H9 (cell line): ENCODE measurements around the gene MRPS5. TPM values are rescaled to one million over a fixed set of nuclear protein-coding genes. Genes with fewer than 3 reads are reported as not detected.

Experiments used
- DNase-seq: peaks from one replicate; pipeline ENCODE4 v3.0.0-alpha.2; 2017
- H2AFZ ChIP-seq: one replicate; pipeline ENCODE4 v1.6.1; 2013; ENCODE audit warnings: mild to moderate bottlenecking, low read length, control low read depth, moderate library complexity
- H2AK5ac ChIP-seq: 2 replicates; pipeline ENCODE4 v1.6.1; 2013; ENCODE audit warnings: low read length, control low read depth, mixed read lengths; ENCODE audit not compliant: insufficient read length
- H2BK120ac ChIP-seq: one replicate; pipeline ENCODE4 v1.6.1; 2013; ENCODE audit warnings: low read depth, mild to moderate bottlenecking, low read length, control low read depth, inconsistent platforms; ENCODE audit not compliant: poor library complexity, severe bottlenecking
- H2BK12ac ChIP-seq: 2 replicates; pipeline ENCODE4 v1.6.1; 2013; ENCODE audit warnings: low read length, control low read depth, mixed read lengths, low read depth; ENCODE audit not compliant: insufficient read length
- H2BK15ac ChIP-seq: 2 replicates; pipeline ENCODE4 v1.6.1; 2013; ENCODE audit warnings: low read depth, low read length, control low read depth
- H2BK20ac ChIP-seq: one replicate; pipeline ENCODE4 v1.6.1; 2013; ENCODE audit warnings: low read depth, mild to moderate bottlenecking, low read length, control low read depth, inconsistent platforms; ENCODE audit not compliant: poor library complexity, severe bottlenecking
- H2BK5ac ChIP-seq: 2 replicates; pipeline ENCODE4 v1.6.1; 2013; ENCODE audit warnings: low read length, control low read depth, mixed read lengths; ENCODE audit not compliant: insufficient read length
- H3K14ac ChIP-seq: 2 replicates; pipeline ENCODE4 v1.6.1; 2013; ENCODE audit warnings: low read length, control low read depth; ENCODE audit not compliant: insufficient read depth
- H3K18ac ChIP-seq: 2 replicates; pipeline ENCODE4 v1.6.1; 2013; ENCODE audit warnings: low read depth, mild to moderate bottlenecking, mixed read lengths, low read length, control low read depth; ENCODE audit not compliant: insufficient read length
- H3K23ac ChIP-seq: 2 replicates; pipeline ENCODE4 v1.6.1; 2013; ENCODE audit warnings: low read length, control low read depth, mixed read lengths, low read depth; ENCODE audit not compliant: insufficient read length
- H3K23me2 ChIP-seq: 2 replicates; pipeline ENCODE4 v1.6.1; 2013; ENCODE audit warnings: low read depth, mild to moderate bottlenecking, mixed read lengths, low read length, control low read depth; ENCODE audit not compliant: insufficient read length, poor library complexity, severe bottlenecking
- H3K27ac ChIP-seq: 2 replicates; pipeline ENCODE4 v1.5.1; 2013; ENCODE audit warnings: low read length, control low read depth, mixed read lengths, low read depth; ENCODE audit not compliant: insufficient read length
- H3K27me3 ChIP-seq: 2 replicates; pipeline ENCODE4 v1.6.1; 2013; ENCODE audit warnings: low read length, control low read depth, inconsistent platforms; ENCODE audit not compliant: insufficient read depth
- H3K4ac ChIP-seq: 2 replicates; pipeline ENCODE4 v1.6.1; 2013; ENCODE audit warnings: low read depth, mild to moderate bottlenecking, control low read depth, inconsistent platforms, low read length, moderate library complexity
- H3K4me1 ChIP-seq: 2 replicates; pipeline ENCODE4 v1.6.1; 2013; ENCODE audit warnings: low read length, control low read depth, inconsistent platforms; ENCODE audit not compliant: insufficient read depth
- H3K4me2 ChIP-seq: 2 replicates; pipeline ENCODE4 v1.6.1; 2013; ENCODE audit warnings: low read length, control low read depth, mixed read lengths; ENCODE audit not compliant: insufficient read length, insufficient read depth
- H3K56ac ChIP-seq: 2 replicates; pipeline ENCODE4 v1.6.1; 2013; ENCODE audit warnings: low read depth, mild to moderate bottlenecking, mixed read lengths, low read length, control low read depth; ENCODE audit not compliant: insufficient read length
- H3K79me1 ChIP-seq: 2 replicates; pipeline ENCODE4 v1.6.1; 2013; ENCODE audit warnings: low read depth, mild to moderate bottlenecking, moderate library complexity, low read length, control low read depth, inconsistent platforms; ENCODE audit not compliant: insufficient read depth, poor library complexity, severe bottlenecking
- H3K79me2 ChIP-seq: 2 replicates; pipeline ENCODE4 v1.6.1; 2013; ENCODE audit warnings: low read length, control low read depth, inconsistent platforms; ENCODE audit not compliant: insufficient read depth
- H3K9ac ChIP-seq: 2 replicates; pipeline ENCODE4 v1.6.1; 2013; ENCODE audit warnings: low read length, control low read depth, mixed read lengths; ENCODE audit not compliant: insufficient read length; ENCODE audit errors: extremely low read depth
- H3K9me3 ChIP-seq: one replicate; pipeline ENCODE4 v1.6.1; 2013; ENCODE audit warnings: low read depth, low read length, inconsistent platforms; ENCODE audit not compliant: control insufficient read depth
- H3T11ph ChIP-seq: one replicate; pipeline ENCODE4 v1.6.1; 2013; ENCODE audit warnings: mild to moderate bottlenecking, low read length, control low read depth, inconsistent platforms
- H4K20me1 ChIP-seq: one replicate; pipeline ENCODE4 v1.6.1; 2013; ENCODE audit not compliant: control insufficient read depth, insufficient read length, insufficient read depth
- H4K5ac ChIP-seq: 2 replicates; pipeline ENCODE4 v1.6.1; 2013; ENCODE audit warnings: low read depth, mild to moderate bottlenecking, mixed read lengths, low read length, control low read depth; ENCODE audit not compliant: insufficient read length
- H4K8ac ChIP-seq: replicated peaks from 2 replicates; pipeline ENCODE4 v1.6.1; 2013; ENCODE audit warnings: low read length, control low read depth, mixed read lengths, low read depth; ENCODE audit not compliant: insufficient read length
- H4K91ac ChIP-seq: 2 replicates; pipeline ENCODE4 v1.6.1; 2013; ENCODE audit warnings: low read depth, mild to moderate bottlenecking, moderate library complexity, mixed read lengths, low read length, control low read depth; ENCODE audit not compliant: insufficient read length
- H3K27ac Mint-ChIP-seq, 3 experiments: 2 replicates in 2 of 3; 3 replicates in 1 of 3; pipeline ENCODE4 v1.8.0; 2020 to 2021; ENCODE audit warnings: mixed read lengths in 3 of 3, mild to moderate bottlenecking in 1 of 3, moderate library complexity in 1 of 3
- H3K27me3 Mint-ChIP-seq: 2 replicates; pipeline ENCODE4 v1.8.0; 2021; ENCODE audit warnings: low read depth, mild to moderate bottlenecking, moderate library complexity, mixed read lengths
- H3K36me3 Mint-ChIP-seq, 3 experiments: 2 replicates in 2 of 3; 3 replicates in 1 of 3; pipeline ENCODE4 v1.8.0; 2020 to 2021; ENCODE audit warnings: low read depth in 3 of 3, mixed read lengths in 3 of 3; ENCODE audit not compliant: insufficient read depth in 1 of 3
- H3K4me1 Mint-ChIP-seq, 2 experiments: 2 replicates each; pipeline ENCODE4 v1.8.0; 2020; ENCODE audit warnings: mixed read lengths in 2 of 2
- H3K4me3 Mint-ChIP-seq, 2 experiments: 2 replicates in 1 of 2; 3 replicates in 1 of 2; pipeline ENCODE4 v1.8.0; 2020 to 2021; ENCODE audit warnings: mild to moderate bottlenecking in 2 of 2, mixed read lengths in 2 of 2, moderate library complexity in 1 of 2
- H3K9me3 Mint-ChIP-seq, 2 experiments: 2 replicates in 1 of 2; 3 replicates in 1 of 2; pipeline ENCODE4 v1.8.0; 2020; ENCODE audit warnings: mild to moderate bottlenecking in 2 of 2, mixed read lengths in 2 of 2, moderate library complexity in 1 of 2
- WGBS: extraction: QIAGEN DNeasy Blood & Tissue Kit; methylation state at CpG from one replicate; pipeline ENCODE4 v1.1.7; 2013; ENCODE audit warnings: missing lambda C conversion rate, low lambda C conversion rate, mixed read lengths; ENCODE audit not compliant: insufficient read length; ENCODE audit errors: extremely low coverage; 5-methylcytosine and 5-hydroxymethylcytosine counted together
- total RNA-seq: library from RNA; stranded (reverse); gene quantifications from 2 replicates; pipeline ENCODE4 v1.2.1, GENCODE V29; 2021
- TF ChIP-seq, protein P1 (sequence below): fragments of 200-600 bp; sonication (generic); conservative IDR thresholded peaks from 3 replicates; pipeline ENCODE4 v1.8.0; 2021; ENCODE audit warnings: antibody characterized with exemption, mild to moderate bottlenecking

The MRPS5 gene
- total RNA-seq, 1 experiment from 2014 or later: 50.9 TPM

GRCh38 chr2:95049961-95050360 is 71.6 kb downstream of the MRPS5 start:
- Histone ChIP-seq H4K5ac (no peak overlapping the region), H3K23ac (no peak overlapping the region), H3K27me3 (no peaks in the 10 kb centered on the region), H3K27ac (no peak overlapping the region), H2BK5ac (no peak overlapping the region), H3K79me1 (no peaks in the 10 kb centered on the region), H3K4ac (no peak overlapping the region), H2BK12ac (no peak overlapping the region), H4K91ac (no peak overlapping the region), H3K4me2 (no peak overlapping the region), H4K20me1 (no peaks in the 10 kb centered on the region), H2BK15ac (no peak overlapping the region), H3K9ac (no peak overlapping the region), H2BK20ac (no peak overlapping the region), H3K23me2 (no peaks in the 10 kb centered on the region), H2AK5ac (no peak overlapping the region), H3K79me2 (no peaks in the 10 kb centered on the region), H2BK120ac (no peak overlapping the region), H2AFZ (no peak overlapping the region), H4K8ac (no peak overlapping the region), H3K56ac (no peak overlapping the region), H3K18ac (no peak overlapping the region), H3K14ac (no peak overlapping the region), H3K4me1 (no peaks in the 10 kb centered on the region; the same call in 1 of the 2 replicates), H3K9me3 (no peaks in the 10 kb centered on the region), H3T11ph (no peak overlapping the region)
- peaks cover 4 to 21% of the 10 kb centered on the region in 2 experiments for H3K4me1 Mint-ChIP-seq
- DNase-seq: no peak
- H3K27me3 Mint-ChIP-seq: peaks cover 49% of the 10 kb centered on the region
- no peaks in the 10 kb centered on the region for H3K9me3 Mint-ChIP-seq
- H3K27ac Mint-ChIP-seq: no peak overlapping the region
- H3K4me3 Mint-ChIP-seq: no peak overlapping the region
- no CpG with 5 or more reads among the region's 6 CpGs for WGBS
- no peaks in the 10 kb centered on the region for H3K36me3 Mint-ChIP-seq
- TF ChIP-seq, protein P1, sequence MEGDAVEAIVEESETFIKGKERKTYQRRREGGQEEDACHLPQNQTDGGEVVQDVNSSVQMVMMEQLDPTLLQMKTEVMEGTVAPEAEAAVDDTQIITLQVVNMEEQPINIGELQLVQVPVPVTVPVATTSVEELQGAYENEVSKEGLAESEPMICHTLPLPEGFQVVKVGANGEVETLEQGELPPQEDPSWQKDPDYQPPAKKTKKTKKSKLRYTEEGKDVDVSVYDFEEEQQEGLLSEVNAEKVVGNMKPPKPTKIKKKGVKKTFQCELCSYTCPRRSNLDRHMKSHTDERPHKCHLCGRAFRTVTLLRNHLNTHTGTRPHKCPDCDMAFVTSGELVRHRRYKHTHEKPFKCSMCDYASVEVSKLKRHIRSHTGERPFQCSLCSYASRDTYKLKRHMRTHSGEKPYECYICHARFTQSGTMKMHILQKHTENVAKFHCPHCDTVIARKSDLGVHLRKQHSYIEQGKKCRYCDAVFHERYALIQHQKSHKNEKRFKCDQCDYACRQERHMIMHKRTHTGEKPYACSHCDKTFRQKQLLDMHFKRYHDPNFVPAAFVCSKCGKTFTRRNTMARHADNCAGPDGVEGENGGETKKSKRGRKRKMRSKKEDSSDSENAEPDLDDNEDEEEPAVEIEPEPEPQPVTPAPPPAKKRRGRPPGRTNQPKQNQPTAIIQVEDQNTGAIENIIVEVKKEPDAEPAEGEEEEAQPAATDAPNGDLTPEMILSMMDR: no peak
